SK-N-SH (cell line): ENCODE results near the gene MAT2A.

Experiments used
- ELF1 ChIP-seq: IDR thresholded peaks from 2 replicates; pipeline ENCODE4 v1.4.0; 2012
- NRF1 ChIP-seq: IDR thresholded peaks from 2 replicates; pipeline ENCODE4 v1.6.1; 2012; ENCODE audit warnings: low read depth, mild to moderate bottlenecking, low read length
- TAF1 ChIP-seq: IDR thresholded peaks from 2 replicates; pipeline ENCODE4 v1.6.1; 2012; ENCODE audit warnings: low read depth, mild to moderate bottlenecking, low read length, moderate library complexity, borderline replicate concordance

- TF ChIP-seq NRF1 (no peak), ELF1 (no peak), TAF1 (no peak)
These were observed 34.9 kb upstream of the MAT2A start for GRCh38 chr2:85503851-85504777.
